HG02642 (cell line): ENCODE measurements around the gene CUX1.
A peak's percentile ranks its signal among the peaks of the same experiment; 100 is the strongest.
"Not testable (repeated sequence)": the region's sequence is repeated elsewhere in the genome, so short reads cannot be mapped to it uniquely, and the experiment has no call there.

ENCODE experiments used
- ATAC-seq: cut with Tn5 transposase; IDR thresholded peaks from one replicate; pipeline ENCODE4 v1.9.1; 2021; ENCODE audit warnings: mild to moderate bottlenecking; ENCODE audit not compliant: unreplicated experiment, poor library complexity

CUX1 gene

GRCh38 chr7:102049765-102050164 lies 232.3 kb downstream of the CUX1 start:
- ATAC-seq, result no peak

GRCh38 chr7:102050864-102051460 lies 233.5 kb downstream of the CUX1 start:
- no peak for ATAC-seq

- not testable (repeated sequence) for ATAC-seq
Observed at GRCh38 chr7:102051736-102052135, 234.3 kb downstream of the CUX1 start.

GRCh38 chr7:102054158-102054557 lies 236.7 kb downstream of the CUX1 start:
- ATAC-seq, result no peak

GRCh38 chr7:102055181-102055976 lies 238.0 kb downstream of the CUX1 start:
- ATAC-seq, result no peak

- ATAC-seq, result no peak
Observed at GRCh38 chr7:102059524-102059923, 242.1 kb downstream of the CUX1 start.

- ATAC-seq, result no peak
Observed at GRCh38 chr7:102061354-102061945, 244.0 kb downstream of the CUX1 start.

- peak; percentile 82 for ATAC-seq
Observed at GRCh38 chr7:102061981-102062390, 244.6 kb downstream of the CUX1 start.

GRCh38 chr7:102063690-102064180 lies 246.3 kb downstream of the CUX1 start:
- ATAC-seq, result no peak

- no peak for ATAC-seq
Observed at GRCh38 chr7:102064361-102065025, 247.1 kb downstream of the CUX1 start.

- ATAC-seq, result no peak
Observed at GRCh38 chr7:102065226-102065625, 247.8 kb downstream of the CUX1 start.

- ATAC-seq, result no peak
Observed at GRCh38 chr7:102066476-102066875, 249.1 kb downstream of the CUX1 start.

- ATAC-seq, result no peak
Observed at GRCh38 chr7:102068846-102069245, 251.4 kb downstream of the CUX1 start.

- no peak for ATAC-seq
Observed at GRCh38 chr7:102069931-102070629, 252.7 kb downstream of the CUX1 start.

- no peak for ATAC-seq
Observed at GRCh38 chr7:102072003-102072402, 254.6 kb downstream of the CUX1 start.

- no peak for ATAC-seq
Observed at GRCh38 chr7:102072636-102073209, 255.3 kb downstream of the CUX1 start.

- no peak for ATAC-seq
Observed at GRCh38 chr7:102073931-102074880, 256.8 kb downstream of the CUX1 start.

- no peak for ATAC-seq
Observed at GRCh38 chr7:102075126-102075525, 257.7 kb downstream of the CUX1 start.
